ENCODE data around the gene PHF12. TPM values are rescaled to one million over a fixed set of nuclear protein-coding genes. Genes with fewer than 3 reads are reported as not detected.

PHF12 gene
- total and polyA plus RNA-seq, 2 of the 4 experiments (the other 2 are of a cell fraction), result 24.4 to 25.6 TPM

DNA sequence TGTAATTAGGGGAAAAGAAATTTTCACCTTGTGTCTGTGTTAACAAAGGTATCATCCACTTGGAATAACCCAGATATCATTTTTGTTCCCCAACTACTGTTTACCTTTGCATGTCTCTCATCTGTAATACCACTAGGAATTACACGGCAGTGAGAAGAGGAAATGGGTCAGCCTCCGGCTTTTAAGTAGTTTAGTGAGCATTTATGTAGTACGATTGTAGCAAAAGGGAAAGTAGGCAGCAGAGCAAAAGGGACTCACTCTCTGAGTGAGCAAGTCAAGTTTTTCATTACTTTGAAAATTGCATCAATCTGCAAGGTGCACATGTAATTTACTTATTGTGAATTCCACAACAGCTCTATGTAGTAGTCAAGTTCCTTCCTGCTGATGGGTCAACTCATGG lies 11.2 kb downstream of the PHF12 start:
- Histone ChIP-seq H3K14ac (replicated peaks; ENCODE audit: low read depth, low read length) (no peak overlapping the region), H3K4me3 (ENCODE audit: insufficient read depth, low read depth, low read length) (no peak overlapping the region), H4K8ac (ENCODE audit: low read depth in 2 of 2, low read length in 2 of 2) (no peak overlapping the region), H3K4ac (ENCODE audit: low read depth, low read length) (no peak overlapping the region), H3K9me1 (ENCODE audit: insufficient read depth, low read length) (peaks cover 49% of the 10 kb centered on the region), H4K91ac (ENCODE audit: insufficient read depth, low read depth, low read length) (no peak overlapping the region), H2BK120ac (ENCODE audit: low read depth, low read length) (no peak overlapping the region), H3K36me3 (ENCODE audit: control insufficient read depth, insufficient read depth, low read length) (peaks cover 13% of the 10 kb centered on the region), H3K27ac (ENCODE audit: insufficient read depth, low read length) (no peak overlapping the region), H2AFZ (replicated peaks; ENCODE audit: low read length, poor library complexity) (no peak overlapping the region), H2AK9ac (replicated peaks; ENCODE audit: low read depth, low read length, poor library complexity) (no peak overlapping the region), H3K4me2 (ENCODE audit: low read depth, low read length) (no peak overlapping the region), H3K9me3 (ENCODE audit: control insufficient read depth, insufficient read depth, low read length) (no peaks in the 10 kb centered on the region), H2AK5ac (ENCODE audit: low read depth, low read length) (no peak overlapping the region), H3K23ac (ENCODE audit: low read depth, low read length) (no peak overlapping the region), H4K20me1 (ENCODE audit: insufficient read depth, low read length) (peaks cover 96% of the 10 kb centered on the region), H4K5ac (ENCODE audit: low read depth, low read length) (no peak overlapping the region), H3K56ac (ENCODE audit: extremely low read depth, insufficient read depth, low read length) (no peak overlapping the region), H2BK20ac (ENCODE audit: low read depth, low read length) (no peak overlapping the region), H3K27me3 (ENCODE audit: control insufficient read depth, insufficient read depth, low read length) (no peaks in the 10 kb centered on the region), H2BK15ac (ENCODE audit: low read depth, low read length) (no peak overlapping the region), H3K79me1 (ENCODE audit: low read depth in 1 of 2, low read length in 2 of 2) (peaks cover 30 to 86% of the 10 kb centered on the region in 2 experiments), H2BK5ac (ENCODE audit: low read depth, low read length, poor library complexity, severe bottlenecking) (no peak overlapping the region), H3K18ac (ENCODE audit: low read depth, low read length) (no peak overlapping the region), H3K9ac (ENCODE audit: low read depth, low read length) (no peak overlapping the region), H3K4me1 (ENCODE audit: control insufficient read depth, insufficient read depth, low read length) (peaks cover 23% of the 10 kb centered on the region)
- no peak for ATAC-seq (ENCODE audit: low read depth)
- no CpG with 5 or more reads among the region's 3 CpGs for WGBS, 2 experiments (ENCODE audit: extremely low coverage in 2 of 2, insufficient read length in 1 of 2)
- in situ Hi-C loops (cut with MboI; ENCODE audit: low sequenced_read_pairs), result no loop called here
- TF ChIP-seq SMC3 (IDR thresholded peaks at IDR 0.05; ENCODE audit: low read depth, low read length), result no peak
- no peak for TF ChIP-seq MXI1 (IDR thresholded peaks at IDR 0.05; ENCODE audit: borderline replicate concordance, low read depth, low read length)
- no peak for TF ChIP-seq RAD21 (IDR thresholded peaks at IDR 0.05; ENCODE audit: low read length)
- no peak for TF ChIP-seq RCOR1 (IDR thresholded peaks at IDR 0.05; ENCODE audit: insufficient replicate concordance, low read length)
- TF ChIP-seq, protein P1, sequence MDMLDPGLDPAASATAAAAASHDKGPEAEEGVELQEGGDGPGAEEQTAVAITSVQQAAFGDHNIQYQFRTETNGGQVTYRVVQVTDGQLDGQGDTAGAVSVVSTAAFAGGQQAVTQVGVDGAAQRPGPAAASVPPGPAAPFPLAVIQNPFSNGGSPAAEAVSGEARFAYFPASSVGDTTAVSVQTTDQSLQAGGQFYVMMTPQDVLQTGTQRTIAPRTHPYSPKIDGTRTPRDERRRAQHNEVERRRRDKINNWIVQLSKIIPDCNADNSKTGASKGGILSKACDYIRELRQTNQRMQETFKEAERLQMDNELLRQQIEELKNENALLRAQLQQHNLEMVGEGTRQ (IDR thresholded peaks at IDR 0.05; ENCODE audit: low read depth, low read length), result no peak
- TF ChIP-seq CEBPB (IDR thresholded peaks at IDR 0.05; ENCODE audit: low read depth, low read length), result no peak
- no peak for TF ChIP-seq CHD1 (IDR thresholded peaks at IDR 0.05; ENCODE audit: low read depth, low read length)
- TF ChIP-seq, protein P2, sequence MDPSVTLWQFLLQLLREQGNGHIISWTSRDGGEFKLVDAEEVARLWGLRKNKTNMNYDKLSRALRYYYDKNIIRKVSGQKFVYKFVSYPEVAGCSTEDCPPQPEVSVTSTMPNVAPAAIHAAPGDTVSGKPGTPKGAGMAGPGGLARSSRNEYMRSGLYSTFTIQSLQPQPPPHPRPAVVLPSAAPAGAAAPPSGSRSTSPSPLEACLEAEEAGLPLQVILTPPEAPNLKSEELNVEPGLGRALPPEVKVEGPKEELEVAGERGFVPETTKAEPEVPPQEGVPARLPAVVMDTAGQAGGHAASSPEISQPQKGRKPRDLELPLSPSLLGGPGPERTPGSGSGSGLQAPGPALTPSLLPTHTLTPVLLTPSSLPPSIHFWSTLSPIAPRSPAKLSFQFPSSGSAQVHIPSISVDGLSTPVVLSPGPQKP (IDR thresholded peaks at IDR 0.05; ENCODE audit: borderline replicate concordance, low read depth, low read length), result no peak
- TF ChIP-seq MAFK (IDR thresholded peaks at IDR 0.05; ENCODE audit: low read depth, low read length), result no peak
- no peak for DNase-seq
- dilution Hi-C loops (cut with HindIII; ENCODE audit: low sequenced_read_pairs, unreplicated experiment), result no loop called here
- ChIA-PET CTCF (no interaction called here), POLR2A (ENCODE audit: unreplicated experiment) (no interaction called here)
- BruUV-seq (replicated peaks), result no TSS peak
- intact Hi-C loops (cut with micrococcal nuclease), result no loop called here
